ENCODE measurements around the gene UGT1A6. TPM values are rescaled to one million over a fixed set of nuclear protein-coding genes. Genes with fewer than 3 reads are reported as not detected.
A peak's percentile ranks its signal among the peaks of the same experiment; 100 is the strongest.

The UGT1A6 gene
- total and polyA plus RNA-seq, 2 of the 13 experiments (the other 11 are each of a cell fraction or from before 2014, with no cell fraction given) = 0.25 TPM; not detected in 1

GRCh38 chr2:233817995-233818638, 125.4 kb downstream of the UGT1A6 start (continued):
- TF ChIP-seq ARID4A (CRISPR knock-in tag; IDR thresholded peaks at IDR 0.05; ENCODE audit: borderline replicate concordance) = 0 out of 2 replicates have a peak, but pooled peaks have one; percentile 6
- no peak for TF ChIP-seq NAIF1 (CRISPR knock-in tag; IDR thresholded peaks at IDR 0.05; ENCODE audit: borderline replicate concordance)
- TF ChIP-seq IRF9 (CRISPR knock-in tag; IDR thresholded peaks at IDR 0.05; ENCODE audit: borderline replicate concordance) = 0 out of 2 replicates have a peak, but pooled peaks have one; percentile 34
- peak; percentile 23; the same call in 1 of the 2 replicates for TF ChIP-seq NR2C2 (CRISPR knock-in tag; IDR thresholded peaks at IDR 0.05; ENCODE audit: borderline replicate concordance)
- TF ChIP-seq ZMYM3 (CRISPR knock-in tag; IDR thresholded peaks at IDR 0.05) = peak; percentile 70
- no peak for TF ChIP-seq ZNF333 (CRISPR knock-in tag; IDR thresholded peaks at IDR 0.05; ENCODE audit: borderline replicate concordance)

Measured in HepG2 (cell line).